H9 (cell line): ENCODE data around the gene NXPH4. TPM values are rescaled to one million over a fixed set of nuclear protein-coding genes. Genes with fewer than 3 reads are reported as not detected.
A peak's percentile ranks its signal among the peaks of the same experiment; 100 is the strongest.

Experiments
- DNase-seq: peaks from one replicate; pipeline ENCODE4 v3.0.0-alpha.2; 2017
- H2AFZ ChIP-seq: one replicate; pipeline ENCODE4 v1.6.1; 2013; ENCODE audit warnings: mild to moderate bottlenecking, low read length, control low read depth, moderate library complexity
- H2AK5ac ChIP-seq: 2 replicates; pipeline ENCODE4 v1.6.1; 2013; ENCODE audit warnings: low read length, control low read depth, mixed read lengths; ENCODE audit not compliant: insufficient read length
- H2BK120ac ChIP-seq: one replicate; pipeline ENCODE4 v1.6.1; 2013; ENCODE audit warnings: low read depth, mild to moderate bottlenecking, low read length, control low read depth, inconsistent platforms; ENCODE audit not compliant: poor library complexity, severe bottlenecking
- H2BK12ac ChIP-seq: 2 replicates; pipeline ENCODE4 v1.6.1; 2013; ENCODE audit warnings: low read length, control low read depth, mixed read lengths, low read depth; ENCODE audit not compliant: insufficient read length
- H2BK15ac ChIP-seq: 2 replicates; pipeline ENCODE4 v1.6.1; 2013; ENCODE audit warnings: low read depth, low read length, control low read depth
- H2BK20ac ChIP-seq: one replicate; pipeline ENCODE4 v1.6.1; 2013; ENCODE audit warnings: low read depth, mild to moderate bottlenecking, low read length, control low read depth, inconsistent platforms; ENCODE audit not compliant: poor library complexity, severe bottlenecking
- H2BK5ac ChIP-seq: 2 replicates; pipeline ENCODE4 v1.6.1; 2013; ENCODE audit warnings: low read length, control low read depth, mixed read lengths; ENCODE audit not compliant: insufficient read length
- H3K14ac ChIP-seq: 2 replicates; pipeline ENCODE4 v1.6.1; 2013; ENCODE audit warnings: low read length, control low read depth; ENCODE audit not compliant: insufficient read depth
- H3K18ac ChIP-seq: 2 replicates; pipeline ENCODE4 v1.6.1; 2013; ENCODE audit warnings: low read depth, mild to moderate bottlenecking, mixed read lengths, low read length, control low read depth; ENCODE audit not compliant: insufficient read length
- H3K23ac ChIP-seq: 2 replicates; pipeline ENCODE4 v1.6.1; 2013; ENCODE audit warnings: low read length, control low read depth, mixed read lengths, low read depth; ENCODE audit not compliant: insufficient read length
- H3K23me2 ChIP-seq: 2 replicates; pipeline ENCODE4 v1.6.1; 2013; ENCODE audit warnings: low read depth, mild to moderate bottlenecking, mixed read lengths, low read length, control low read depth; ENCODE audit not compliant: insufficient read length, poor library complexity, severe bottlenecking
- H3K27ac ChIP-seq: 2 replicates; pipeline ENCODE4 v1.5.1; 2013; ENCODE audit warnings: low read length, control low read depth, mixed read lengths, low read depth; ENCODE audit not compliant: insufficient read length
- H3K27me3 ChIP-seq: 2 replicates; pipeline ENCODE4 v1.6.1; 2013; ENCODE audit warnings: low read length, control low read depth, inconsistent platforms; ENCODE audit not compliant: insufficient read depth
- H3K4ac ChIP-seq: 2 replicates; pipeline ENCODE4 v1.6.1; 2013; ENCODE audit warnings: low read depth, mild to moderate bottlenecking, control low read depth, inconsistent platforms, low read length, moderate library complexity
- H3K4me1 ChIP-seq: 2 replicates; pipeline ENCODE4 v1.6.1; 2013; ENCODE audit warnings: low read length, control low read depth, inconsistent platforms; ENCODE audit not compliant: insufficient read depth
- H3K4me2 ChIP-seq: 2 replicates; pipeline ENCODE4 v1.6.1; 2013; ENCODE audit warnings: low read length, control low read depth, mixed read lengths; ENCODE audit not compliant: insufficient read length, insufficient read depth
- H3K56ac ChIP-seq: 2 replicates; pipeline ENCODE4 v1.6.1; 2013; ENCODE audit warnings: low read depth, mild to moderate bottlenecking, mixed read lengths, low read length, control low read depth; ENCODE audit not compliant: insufficient read length
- H3K79me1 ChIP-seq: 2 replicates; pipeline ENCODE4 v1.6.1; 2013; ENCODE audit warnings: low read depth, mild to moderate bottlenecking, moderate library complexity, low read length, control low read depth, inconsistent platforms; ENCODE audit not compliant: insufficient read depth, poor library complexity, severe bottlenecking
- H3K79me2 ChIP-seq: 2 replicates; pipeline ENCODE4 v1.6.1; 2013; ENCODE audit warnings: low read length, control low read depth, inconsistent platforms; ENCODE audit not compliant: insufficient read depth
- H3K9ac ChIP-seq: 2 replicates; pipeline ENCODE4 v1.6.1; 2013; ENCODE audit warnings: low read length, control low read depth, mixed read lengths; ENCODE audit not compliant: insufficient read length; ENCODE audit errors: extremely low read depth
- H3K9me3 ChIP-seq: one replicate; pipeline ENCODE4 v1.6.1; 2013; ENCODE audit warnings: low read depth, low read length, inconsistent platforms; ENCODE audit not compliant: control insufficient read depth
- H3T11ph ChIP-seq: one replicate; pipeline ENCODE4 v1.6.1; 2013; ENCODE audit warnings: mild to moderate bottlenecking, low read length, control low read depth, inconsistent platforms
- H4K20me1 ChIP-seq: one replicate; pipeline ENCODE4 v1.6.1; 2013; ENCODE audit not compliant: control insufficient read depth, insufficient read length, insufficient read depth
- H4K5ac ChIP-seq: 2 replicates; pipeline ENCODE4 v1.6.1; 2013; ENCODE audit warnings: low read depth, mild to moderate bottlenecking, mixed read lengths, low read length, control low read depth; ENCODE audit not compliant: insufficient read length
- H4K8ac ChIP-seq: replicated peaks from 2 replicates; pipeline ENCODE4 v1.6.1; 2013; ENCODE audit warnings: low read length, control low read depth, mixed read lengths, low read depth; ENCODE audit not compliant: insufficient read length
- H4K91ac ChIP-seq: 2 replicates; pipeline ENCODE4 v1.6.1; 2013; ENCODE audit warnings: low read depth, mild to moderate bottlenecking, moderate library complexity, mixed read lengths, low read length, control low read depth; ENCODE audit not compliant: insufficient read length
- H3K27ac Mint-ChIP-seq, 3 experiments: 2 replicates in 2 of 3; 3 replicates in 1 of 3; pipeline ENCODE4 v1.8.0; 2020 to 2021; ENCODE audit warnings: mixed read lengths in 3 of 3, mild to moderate bottlenecking in 1 of 3, moderate library complexity in 1 of 3
- H3K27me3 Mint-ChIP-seq: 2 replicates; pipeline ENCODE4 v1.8.0; 2021; ENCODE audit warnings: low read depth, mild to moderate bottlenecking, moderate library complexity, mixed read lengths
- H3K36me3 Mint-ChIP-seq, 3 experiments: 2 replicates in 2 of 3; 3 replicates in 1 of 3; pipeline ENCODE4 v1.8.0; 2020 to 2021; ENCODE audit warnings: low read depth in 3 of 3, mixed read lengths in 3 of 3; ENCODE audit not compliant: insufficient read depth in 1 of 3
- H3K4me1 Mint-ChIP-seq, 2 experiments: 2 replicates each; pipeline ENCODE4 v1.8.0; 2020; ENCODE audit warnings: mixed read lengths in 2 of 2
- H3K4me3 Mint-ChIP-seq, 2 experiments: 2 replicates in 1 of 2; 3 replicates in 1 of 2; pipeline ENCODE4 v1.8.0; 2020 to 2021; ENCODE audit warnings: mild to moderate bottlenecking in 2 of 2, mixed read lengths in 2 of 2, moderate library complexity in 1 of 2
- H3K9me3 Mint-ChIP-seq, 2 experiments: 2 replicates in 1 of 2; 3 replicates in 1 of 2; pipeline ENCODE4 v1.8.0; 2020; ENCODE audit warnings: mild to moderate bottlenecking in 2 of 2, mixed read lengths in 2 of 2, moderate library complexity in 1 of 2
- WGBS: extraction: QIAGEN DNeasy Blood & Tissue Kit; methylation state at CpG from one replicate; pipeline ENCODE4 v1.1.7; 2013; ENCODE audit warnings: missing lambda C conversion rate, low lambda C conversion rate, mixed read lengths; ENCODE audit not compliant: insufficient read length; ENCODE audit errors: extremely low coverage; 5-methylcytosine and 5-hydroxymethylcytosine counted together
- total RNA-seq: library from RNA; stranded (reverse); gene quantifications from 2 replicates; pipeline ENCODE4 v1.2.1, GENCODE V29; 2021
- TF ChIP-seq, protein P1 (sequence below): fragments of 200-600 bp; sonication (generic); conservative IDR thresholded peaks from 3 replicates; pipeline ENCODE4 v1.8.0; 2021; ENCODE audit warnings: antibody characterized with exemption, mild to moderate bottlenecking

Gene NXPH4
- total RNA-seq, 1 experiment from 2014 or later: 2.1 TPM

DNA sequence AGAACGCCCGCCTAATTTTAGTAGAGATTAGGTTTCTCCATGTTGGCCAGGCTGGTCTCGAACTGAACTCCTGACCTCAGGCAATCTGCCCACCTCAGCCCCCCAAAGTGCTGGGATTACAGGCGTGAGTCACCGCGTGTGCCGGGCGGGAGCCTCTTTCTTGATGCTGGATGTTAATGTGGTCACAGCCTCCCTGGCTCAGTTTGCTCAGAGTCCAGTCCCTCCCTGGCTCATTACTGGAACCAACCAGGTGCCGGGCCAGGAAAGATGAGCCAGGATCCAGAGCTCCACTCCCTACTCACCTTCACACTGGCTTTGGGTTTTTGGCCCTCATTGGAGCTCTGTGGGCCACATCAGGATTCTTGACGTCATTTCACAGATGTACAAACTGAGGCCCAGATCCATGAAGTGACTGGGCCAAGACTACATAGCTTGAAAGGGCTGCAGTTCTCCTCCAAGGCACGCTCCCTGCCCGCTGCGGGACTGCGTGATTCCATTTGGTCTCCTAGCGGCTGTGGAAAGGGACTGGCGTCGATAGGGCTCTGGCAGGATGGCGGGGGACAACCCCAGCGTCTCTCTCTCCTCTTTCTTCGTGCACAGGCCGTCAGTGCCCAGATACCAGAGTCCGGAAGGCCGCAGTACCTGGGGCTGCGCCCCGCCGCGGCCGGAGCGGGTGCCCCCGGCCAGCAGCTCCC, 7.8 kb downstream of the NXPH4 start:
- H3K4me2 ChIP-seq: no peak overlapping the region
- no peaks in the 10 kb centered on the region; a peak in 1 of 7 replicates for H3K36me3 Mint-ChIP-seq
- H3K27me3 ChIP-seq: peaks cover 54% of the 10 kb centered on the region

More for the DNA sequence above, 7.8 kb downstream of the NXPH4 start:
- Histone ChIP-seq H2AK5ac (no peak overlapping the region), H3K9me3 (no peaks in the 10 kb centered on the region), H3K23ac (no peak overlapping the region), H4K8ac (no peak overlapping the region), H3K56ac (no peak overlapping the region), H2BK12ac (no peak overlapping the region), H3K79me2 (no peaks in the 10 kb centered on the region), H4K5ac (no peak overlapping the region), H4K20me1 (no peaks in the 10 kb centered on the region), H4K91ac (no peak overlapping the region), H3K4ac (no peak overlapping the region), H2BK120ac (no peak overlapping the region), H2BK20ac (no peak overlapping the region), H3K4me1 (no peaks in the 10 kb centered on the region; the same call in 1 of the 2 replicates), H3T11ph (no peak overlapping the region), H2BK5ac (no peak overlapping the region), H2AFZ (no peak overlapping the region), H3K79me1 (no peaks in the 10 kb centered on the region), H3K9ac (no peak overlapping the region), H2BK15ac (no peak overlapping the region), H3K27ac (no peak overlapping the region), H3K14ac (no peak overlapping the region), H3K18ac (no peak overlapping the region), H3K23me2 (peaks cover 18% of the 10 kb centered on the region)
- no CpG with 5 or more reads among the region's 30 CpGs for WGBS
- peaks cover 0 to 3% of the 10 kb centered on the region in 2 experiments; a peak in 3 of 5 replicates for H3K9me3 Mint-ChIP-seq
- H3K27ac Mint-ChIP-seq: no peak overlapping the region
- no peak for DNase-seq
- H3K4me1 Mint-ChIP-seq: peaks cover 61 to 69% of the 10 kb centered on the region in 2 experiments
- TF ChIP-seq, protein P1, sequence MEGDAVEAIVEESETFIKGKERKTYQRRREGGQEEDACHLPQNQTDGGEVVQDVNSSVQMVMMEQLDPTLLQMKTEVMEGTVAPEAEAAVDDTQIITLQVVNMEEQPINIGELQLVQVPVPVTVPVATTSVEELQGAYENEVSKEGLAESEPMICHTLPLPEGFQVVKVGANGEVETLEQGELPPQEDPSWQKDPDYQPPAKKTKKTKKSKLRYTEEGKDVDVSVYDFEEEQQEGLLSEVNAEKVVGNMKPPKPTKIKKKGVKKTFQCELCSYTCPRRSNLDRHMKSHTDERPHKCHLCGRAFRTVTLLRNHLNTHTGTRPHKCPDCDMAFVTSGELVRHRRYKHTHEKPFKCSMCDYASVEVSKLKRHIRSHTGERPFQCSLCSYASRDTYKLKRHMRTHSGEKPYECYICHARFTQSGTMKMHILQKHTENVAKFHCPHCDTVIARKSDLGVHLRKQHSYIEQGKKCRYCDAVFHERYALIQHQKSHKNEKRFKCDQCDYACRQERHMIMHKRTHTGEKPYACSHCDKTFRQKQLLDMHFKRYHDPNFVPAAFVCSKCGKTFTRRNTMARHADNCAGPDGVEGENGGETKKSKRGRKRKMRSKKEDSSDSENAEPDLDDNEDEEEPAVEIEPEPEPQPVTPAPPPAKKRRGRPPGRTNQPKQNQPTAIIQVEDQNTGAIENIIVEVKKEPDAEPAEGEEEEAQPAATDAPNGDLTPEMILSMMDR: no peak
- peak overlapping the region in 1 of 2 experiments; percentile 16; a peak in 1 of 5 replicates for H3K4me3 Mint-ChIP-seq
- H3K27me3 Mint-ChIP-seq: peaks cover 87% of the 10 kb centered on the region
